ENCODE measurements around the gene SPAG6.
A peak's percentile ranks its signal among the peaks of the same experiment; 100 is the strongest.

SPAG6 gene

GRCh38 chr10:22315455-22316285 is 29.6 kb upstream of the SPAG6 start:
- H3K36me3 ChIP-seq (ENCODE audit: control insufficient read depth, insufficient read depth, low read length) = no peaks in the 10 kb centered on the region
- 1% methylated on average over 51 to 53 of the region's 53 CpGs for WGBS, 2 experiments
- H3K27me3 ChIP-seq (ENCODE audit: control insufficient read depth, insufficient read depth, low read length, poor library complexity, severe bottlenecking) = peaks cover 67% of the 10 kb centered on the region

GRCh38 chr10:22316286-22317075 is 28.8 kb upstream of the SPAG6 start, which contains the start of gene COMMD3:
Gene COMMD3, plus strand, starts transcription at chr10:22316388. Its CDS starts 30 bp downstream, at chr10:22316418.
- Histone ChIP-seq H3K27me3 (ENCODE audit: control insufficient read depth, insufficient read depth, low read length, poor library complexity, severe bottlenecking) (peaks cover 67% of the 10 kb centered on the region), H3K4me1 (ENCODE audit: control insufficient read depth, insufficient read depth, low read length) (peaks cover 5% of the 10 kb centered on the region), H3K36me3 (ENCODE audit: control insufficient read depth, insufficient read depth, low read length) (no peaks in the 10 kb centered on the region), H3K27ac (ENCODE audit: insufficient read depth, low read depth, low read length, poor library complexity, severe bottlenecking) (peak within 1 kb of the TSS; percentile 76), H3K9me3 (ENCODE audit: control insufficient read depth, low read length) (no peaks in the 10 kb centered on the region), H3K4me3 (ENCODE audit: insufficient read depth, low read depth, low read length) (peak within 1 kb of the TSS; percentile 64)
- 0% methylated on average over 63 of the region's 63 CpGs for WGBS, 2 experiments

More at GRCh38 chr10:22315455-22316285, 29.6 kb upstream of the SPAG6 start:
- no peaks in the 10 kb centered on the region for H3K9me3 ChIP-seq (ENCODE audit: control insufficient read depth, low read length)
- H3K27ac ChIP-seq (ENCODE audit: insufficient read depth, low read depth, low read length, poor library complexity, severe bottlenecking) = no peak overlapping the region
- peak overlapping the region; percentile 64 for H3K4me3 ChIP-seq (ENCODE audit: insufficient read depth, low read depth, low read length)
- peaks cover 5% of the 10 kb centered on the region for H3K4me1 ChIP-seq (ENCODE audit: control insufficient read depth, insufficient read depth, low read length)

- Histone ChIP-seq H3K4me1 (ENCODE audit: control insufficient read depth, insufficient read depth, low read length) (peaks cover 5% of the 10 kb centered on the region), H3K36me3 (ENCODE audit: control insufficient read depth, insufficient read depth, low read length) (no peaks in the 10 kb centered on the region), H3K27me3 (ENCODE audit: control insufficient read depth, insufficient read depth, low read length, poor library complexity, severe bottlenecking) (peaks cover 69% of the 10 kb centered on the region), H3K27ac (ENCODE audit: insufficient read depth, low read depth, low read length, poor library complexity, severe bottlenecking) (no peak overlapping the region), H3K9me3 (ENCODE audit: control insufficient read depth, low read length) (no peaks in the 10 kb centered on the region), H3K4me3 (ENCODE audit: insufficient read depth, low read depth, low read length) (peak overlapping the region; percentile 64)
- 3 to 4% methylated on average over 6 of the region's 9 CpGs for WGBS, 2 experiments
Measured at GRCh38 chr10:22317076-22317370, 28.3 kb upstream of the SPAG6 start.

GRCh38 chr10:22317771-22318565 is 27.3 kb upstream of the SPAG6 start:
- Histone ChIP-seq H3K4me1 (ENCODE audit: control insufficient read depth, insufficient read depth, low read length) (peaks cover 11% of the 10 kb centered on the region), H3K9me3 (ENCODE audit: control insufficient read depth, low read length) (no peaks in the 10 kb centered on the region), H3K4me3 (ENCODE audit: insufficient read depth, low read depth, low read length) (no peak overlapping the region), H3K27ac (ENCODE audit: insufficient read depth, low read depth, low read length, poor library complexity, severe bottlenecking) (no peak overlapping the region), H3K27me3 (ENCODE audit: control insufficient read depth, insufficient read depth, low read length, poor library complexity, severe bottlenecking) (peaks cover 77% of the 10 kb centered on the region), H3K36me3 (ENCODE audit: control insufficient read depth, insufficient read depth, low read length) (no peaks in the 10 kb centered on the region)
- 1 to 4% methylated on average over 3 to 4 of the region's 6 CpGs for WGBS, 2 experiments

- H3K36me3 ChIP-seq (ENCODE audit: control insufficient read depth, insufficient read depth, low read length) = no peaks in the 10 kb centered on the region
- H3K4me1 ChIP-seq (ENCODE audit: control insufficient read depth, insufficient read depth, low read length) = peaks cover 18% of the 10 kb centered on the region
- no peaks in the 10 kb centered on the region for H3K9me3 ChIP-seq (ENCODE audit: control insufficient read depth, low read length)
- no peak overlapping the region for H3K4me3 ChIP-seq (ENCODE audit: insufficient read depth, low read depth, low read length)
- WGBS, 2 experiments = 13 to 17% methylated on average over 1 to 3 of the region's 3 CpGs
- H3K27ac ChIP-seq (ENCODE audit: insufficient read depth, low read depth, low read length, poor library complexity, severe bottlenecking) = no peak overlapping the region
- H3K27me3 ChIP-seq (ENCODE audit: control insufficient read depth, insufficient read depth, low read length, poor library complexity, severe bottlenecking) = peaks cover 77% of the 10 kb centered on the region
Measured at GRCh38 chr10:22318772-22319171, 26.5 kb upstream of the SPAG6 start.

GRCh38 chr10:22319547-22319979 is 25.7 kb upstream of the SPAG6 start:
- WGBS, 2 experiments = 5 to 10% methylated on average over 10 of the region's 10 CpGs
- no peaks in the 10 kb centered on the region for H3K9me3 ChIP-seq (ENCODE audit: control insufficient read depth, low read length)
- H3K36me3 ChIP-seq (ENCODE audit: control insufficient read depth, insufficient read depth, low read length) = no peaks in the 10 kb centered on the region
- H3K27ac ChIP-seq (ENCODE audit: insufficient read depth, low read depth, low read length, poor library complexity, severe bottlenecking) = no peak overlapping the region
- H3K4me1 ChIP-seq (ENCODE audit: control insufficient read depth, insufficient read depth, low read length) = peaks cover 26% of the 10 kb centered on the region
- peaks cover 77% of the 10 kb centered on the region for H3K27me3 ChIP-seq (ENCODE audit: control insufficient read depth, insufficient read depth, low read length, poor library complexity, severe bottlenecking)
- no peak overlapping the region for H3K4me3 ChIP-seq (ENCODE audit: insufficient read depth, low read depth, low read length)

- Histone ChIP-seq H3K36me3 (ENCODE audit: control insufficient read depth, insufficient read depth, low read length) (no peaks in the 10 kb centered on the region), H3K4me3 (ENCODE audit: insufficient read depth, low read depth, low read length) (peak overlapping the region; percentile 26), H3K4me1 (ENCODE audit: control insufficient read depth, insufficient read depth, low read length) (peaks cover 31% of the 10 kb centered on the region), H3K9me3 (ENCODE audit: control insufficient read depth, low read length) (no peaks in the 10 kb centered on the region), H3K27ac (ENCODE audit: insufficient read depth, low read depth, low read length, poor library complexity, severe bottlenecking) (no peak overlapping the region), H3K27me3 (ENCODE audit: control insufficient read depth, insufficient read depth, low read length, poor library complexity, severe bottlenecking) (peaks cover 77% of the 10 kb centered on the region)
- 1% methylated on average over 28 to 30 of the region's 30 CpGs for WGBS, 2 experiments
Measured at GRCh38 chr10:22319980-22320558, 25.2 kb upstream of the SPAG6 start.

GRCh38 chr10:22320591-22321155 is 24.6 kb upstream of the SPAG6 start, which contains the start of gene BMI1:
Gene BMI1, plus strand, starts transcription at chr10:22321099. Its CDS starts 5,351 bp downstream, at chr10:22326450.
- H3K36me3 ChIP-seq (ENCODE audit: control insufficient read depth, insufficient read depth, low read length) = no peaks in the 10 kb centered on the region
- peaks cover 33% of the 10 kb centered on the region for H3K4me1 ChIP-seq (ENCODE audit: control insufficient read depth, insufficient read depth, low read length)
- no peaks in the 10 kb centered on the region for H3K9me3 ChIP-seq (ENCODE audit: control insufficient read depth, low read length)
- peak within 1 kb of the TSS; percentile 72 for H3K4me3 ChIP-seq (ENCODE audit: insufficient read depth, low read depth, low read length)
- H3K27me3 ChIP-seq (ENCODE audit: control insufficient read depth, insufficient read depth, low read length, poor library complexity, severe bottlenecking) = peaks cover 74% of the 10 kb centered on the region
- peak within 1 kb of the TSS; percentile 30 for H3K27ac ChIP-seq (ENCODE audit: insufficient read depth, low read depth, low read length, poor library complexity, severe bottlenecking)
- 0% methylated on average over 79 to 83 of the region's 85 CpGs for WGBS, 2 experiments

- Histone ChIP-seq H3K36me3 (ENCODE audit: control insufficient read depth, insufficient read depth, low read length) (no peaks in the 10 kb centered on the region), H3K27ac (ENCODE audit: insufficient read depth, low read depth, low read length, poor library complexity, severe bottlenecking) (peak overlapping the region; percentile 30), H3K27me3 (ENCODE audit: control insufficient read depth, insufficient read depth, low read length, poor library complexity, severe bottlenecking) (peaks cover 77% of the 10 kb centered on the region), H3K4me1 (ENCODE audit: control insufficient read depth, insufficient read depth, low read length) (peaks cover 33% of the 10 kb centered on the region), H3K9me3 (ENCODE audit: control insufficient read depth, low read length) (no peaks in the 10 kb centered on the region), H3K4me3 (ENCODE audit: insufficient read depth, low read depth, low read length) (peak overlapping the region; percentile 72)
- WGBS, 2 experiments = 0% methylated on average over 106 to 111 of the region's 114 CpGs
Measured at GRCh38 chr10:22321156-22321923, 24.0 kb upstream of the SPAG6 start.

Data from ectodermal cell (in vitro differentiated cells).